Endodermal cell (in vitro differentiated cells): ENCODE data around the gene C1R. TPM values are rescaled to one million over a fixed set of nuclear protein-coding genes. Genes with fewer than 3 reads are reported as not detected.

ENCODE experiments used
- DNase-seq: peaks from one replicate; pipeline ENCODE4 v3.0.0-alpha.2; 2017
- H3K27ac ChIP-seq: 2 replicates; pipeline ENCODE4 v1.5.1; 2013; ENCODE audit warnings: mild to moderate bottlenecking, low read depth, low read length, moderate library complexity
- H3K27me3 ChIP-seq: 2 replicates; pipeline ENCODE4 v1.6.1; 2013; ENCODE audit warnings: mild to moderate bottlenecking, low read length, moderate library complexity; ENCODE audit not compliant: insufficient read depth, control insufficient read depth, poor library complexity, severe bottlenecking
- H3K36me3 ChIP-seq: 2 replicates; pipeline ENCODE4 v1.7.0; 2013; ENCODE audit warnings: mild to moderate bottlenecking, low read length, moderate library complexity; ENCODE audit not compliant: control insufficient read depth, insufficient read depth
- H3K4me1 ChIP-seq: one replicate; pipeline ENCODE4 v1.7.0; 2013; ENCODE audit warnings: low read length; ENCODE audit not compliant: control insufficient read depth, insufficient read depth
- H3K4me3 ChIP-seq: 2 replicates; pipeline ENCODE4 v1.5.1; 2013; ENCODE audit warnings: mild to moderate bottlenecking, low read length, moderate library complexity
- H3K9ac ChIP-seq: 2 replicates; pipeline ENCODE4 v1.6.1; 2013; ENCODE audit warnings: mild to moderate bottlenecking, low read length, moderate library complexity; ENCODE audit not compliant: poor library complexity, severe bottlenecking; ENCODE audit errors: extremely low read depth
- H3K9me3 ChIP-seq: 2 replicates; pipeline ENCODE4 v1.6.1; 2013; ENCODE audit warnings: mild to moderate bottlenecking, low read length, moderate library complexity; ENCODE audit not compliant: control insufficient read depth
- H3K27ac Mint-ChIP-seq: 2 replicates; pipeline ENCODE4 v1.8.0; 2020; ENCODE audit warnings: mixed read lengths
- H3K27me3 Mint-ChIP-seq: 2 replicates; pipeline ENCODE4 v1.8.0; 2021; ENCODE audit warnings: mild to moderate bottlenecking, mixed read lengths; ENCODE audit not compliant: insufficient read depth
- H3K36me3 Mint-ChIP-seq: 2 replicates; pipeline ENCODE4 v1.8.0; 2020; ENCODE audit warnings: low read depth, mixed read lengths
- H3K4me1 Mint-ChIP-seq: 2 replicates; pipeline ENCODE4 v1.8.0; 2020; ENCODE audit warnings: mixed read lengths
- H3K4me3 Mint-ChIP-seq: 2 replicates; pipeline ENCODE4 v1.8.0; 2020; ENCODE audit warnings: mild to moderate bottlenecking, moderate library complexity, mixed read lengths
- H3K9me3 Mint-ChIP-seq: 2 replicates; pipeline ENCODE4 v1.8.0; 2020; ENCODE audit warnings: mild to moderate bottlenecking, mixed read lengths
- WGBS, 2 experiments: methylation state at CpG; one replicate each; pipeline versions ENCODE4 v1.1.5 to v1.1.7; 2013; ENCODE audit warnings: missing lambda C conversion rate in 2 of 2, mixed read lengths in 1 of 2; ENCODE audit not compliant: insufficient coverage in 1 of 2, insufficient read length in 1 of 2; 5-methylcytosine and 5-hydroxymethylcytosine counted together
- total RNA-seq, 2 donors: library from RNA; stranded (reverse); fragmentation: NEBNext Ultra II Directional in 1 of 2; extraction: Animal tissue kit (Norgen Biotek cat#: 25700) in 1 of 2; gene quantifications; 2 replicates in 1 of 2; 3 replicates in 1 of 2; pipeline ENCODE4 v1.2.1, GENCODE V29; 2021
- TF ChIP-seq, protein P1 (sequence below): fragments of 200-600 bp; sonication (generic); conservative IDR thresholded peaks from 2 replicates; pipeline ENCODE4 v1.5.0; 2021; ENCODE audit warnings: antibody characterized with exemption, mild to moderate bottlenecking

C1R gene
- total RNA-seq, 2 donors from 2014 or later = 3.9 TPM

DNA sequence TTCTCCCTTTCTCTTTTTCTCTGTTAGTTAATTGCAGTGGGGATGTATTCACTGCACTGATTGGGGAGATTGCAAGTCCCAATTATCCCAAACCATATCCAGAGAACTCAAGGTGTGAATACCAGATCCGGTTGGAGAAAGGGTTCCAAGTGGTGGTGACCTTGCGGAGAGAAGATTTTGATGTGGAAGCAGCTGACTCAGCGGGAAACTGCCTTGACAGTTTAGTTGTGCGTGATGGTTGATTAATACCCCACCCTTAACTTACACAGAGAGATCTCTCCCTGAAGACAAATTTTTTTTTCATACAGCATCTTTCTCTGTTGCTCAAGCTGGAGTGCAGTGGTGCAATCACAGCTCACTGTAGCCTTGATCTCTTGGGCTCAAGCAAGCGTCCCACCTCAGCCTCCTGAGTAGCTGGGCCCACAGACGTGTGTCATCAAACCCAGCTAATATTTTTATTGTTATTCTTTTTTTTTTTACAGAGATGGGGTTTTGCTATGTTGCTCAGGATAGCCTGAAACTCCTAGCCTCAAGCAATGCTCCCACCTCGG, 27.1 kb downstream of the C1R start:
- Mint-ChIP-seq H3K9me3 (no peaks in the 10 kb centered on the region), H3K36me3 (no peaks in the 10 kb centered on the region), H3K4me3 (no peak overlapping the region), H3K4me1 (peaks cover 15% of the 10 kb centered on the region), H3K27ac (no peak overlapping the region), H3K27me3 (peaks cover 11% of the 10 kb centered on the region)
- Histone ChIP-seq H3K36me3 (no peaks in the 10 kb centered on the region), H3K9me3 (no peaks in the 10 kb centered on the region), H3K4me3 (no peak overlapping the region), H3K27me3 (no peaks in the 10 kb centered on the region), H3K4me1 (no peaks in the 10 kb centered on the region), H3K9ac (no peak overlapping the region), H3K27ac (no peak overlapping the region)
- WGBS, 2 experiments = 93 to 97% methylated on average over 2 to 7 of the region's 7 CpGs
- DNase-seq = no peak
- TF ChIP-seq, protein P1, sequence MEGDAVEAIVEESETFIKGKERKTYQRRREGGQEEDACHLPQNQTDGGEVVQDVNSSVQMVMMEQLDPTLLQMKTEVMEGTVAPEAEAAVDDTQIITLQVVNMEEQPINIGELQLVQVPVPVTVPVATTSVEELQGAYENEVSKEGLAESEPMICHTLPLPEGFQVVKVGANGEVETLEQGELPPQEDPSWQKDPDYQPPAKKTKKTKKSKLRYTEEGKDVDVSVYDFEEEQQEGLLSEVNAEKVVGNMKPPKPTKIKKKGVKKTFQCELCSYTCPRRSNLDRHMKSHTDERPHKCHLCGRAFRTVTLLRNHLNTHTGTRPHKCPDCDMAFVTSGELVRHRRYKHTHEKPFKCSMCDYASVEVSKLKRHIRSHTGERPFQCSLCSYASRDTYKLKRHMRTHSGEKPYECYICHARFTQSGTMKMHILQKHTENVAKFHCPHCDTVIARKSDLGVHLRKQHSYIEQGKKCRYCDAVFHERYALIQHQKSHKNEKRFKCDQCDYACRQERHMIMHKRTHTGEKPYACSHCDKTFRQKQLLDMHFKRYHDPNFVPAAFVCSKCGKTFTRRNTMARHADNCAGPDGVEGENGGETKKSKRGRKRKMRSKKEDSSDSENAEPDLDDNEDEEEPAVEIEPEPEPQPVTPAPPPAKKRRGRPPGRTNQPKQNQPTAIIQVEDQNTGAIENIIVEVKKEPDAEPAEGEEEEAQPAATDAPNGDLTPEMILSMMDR = no peak

DNA sequence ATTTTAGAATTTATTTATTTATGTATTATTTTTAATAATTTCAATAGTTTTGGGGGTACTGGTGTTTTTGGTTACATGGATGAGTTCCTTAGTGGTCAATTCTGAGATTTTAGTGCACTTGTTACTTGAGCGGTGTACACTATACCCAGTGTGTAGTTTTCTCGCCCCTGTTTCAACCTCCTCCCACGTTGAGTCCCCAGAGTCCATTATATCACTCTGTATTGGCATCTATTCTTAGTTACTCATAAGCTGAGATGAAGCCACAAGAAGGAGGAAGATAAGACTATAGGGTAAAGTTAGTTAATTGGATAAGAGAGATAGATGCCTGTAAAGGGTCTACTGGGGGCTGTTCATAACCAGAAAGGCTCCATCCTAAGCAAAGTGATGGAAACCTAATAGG, 27.7 kb downstream of the C1R start:
- H3K27me3 ChIP-seq = no peaks in the 10 kb centered on the region
- TF ChIP-seq, protein P1 = no peak

DNA sequence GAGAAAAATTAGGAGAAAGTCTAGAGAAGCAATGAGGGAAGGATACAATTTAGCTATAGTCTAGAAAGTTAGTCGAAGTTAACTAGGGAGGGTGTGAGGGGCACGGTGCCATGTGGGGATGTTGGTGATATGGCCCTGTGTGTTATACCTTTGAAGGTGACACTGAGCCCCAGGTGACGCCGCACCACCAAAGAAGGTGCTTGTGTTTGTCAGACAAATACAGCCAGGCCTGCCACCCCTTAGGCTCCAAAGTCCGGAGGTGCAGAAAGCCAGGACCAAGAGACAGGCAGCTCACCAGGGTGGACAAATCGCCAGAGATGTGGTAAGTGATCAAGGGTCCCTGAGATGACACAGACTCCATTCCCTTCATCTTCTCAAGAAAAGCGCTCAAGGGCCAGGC, 30.6 kb downstream of the C1R start:
- Mint-ChIP-seq H3K9me3 (no peaks in the 10 kb centered on the region), H3K4me1 (peaks cover 14% of the 10 kb centered on the region), H3K27ac (no peak overlapping the region), H3K27me3 (peaks cover under 1% of the 10 kb centered on the region), H3K4me3 (no peak overlapping the region), H3K36me3 (no peaks in the 10 kb centered on the region)
- no peaks in the 10 kb centered on the region for H3K9me3 ChIP-seq
- no peak overlapping the region for H3K9ac ChIP-seq
- DNase-seq = no peak
- no peak overlapping the region for H3K27ac ChIP-seq
- no peaks in the 10 kb centered on the region for H3K4me1 ChIP-seq
- no peak overlapping the region for H3K4me3 ChIP-seq
- 96 to 100% methylated on average over 5 to 7 of the region's 7 CpGs for WGBS, 2 experiments
- H3K27me3 ChIP-seq = no peaks in the 10 kb centered on the region
- TF ChIP-seq, protein P1 = no peak
- H3K36me3 ChIP-seq = no peaks in the 10 kb centered on the region

More for the DNA sequence above, 27.7 kb downstream of the C1R start:
- H3K36me3 ChIP-seq = no peaks in the 10 kb centered on the region
- Mint-ChIP-seq H3K36me3 (no peaks in the 10 kb centered on the region), H3K9me3 (no peaks in the 10 kb centered on the region), H3K27ac (no peak overlapping the region), H3K4me1 (peaks cover 16% of the 10 kb centered on the region), H3K27me3 (peaks cover 11% of the 10 kb centered on the region), H3K4me3 (no peak overlapping the region)
- H3K9me3 ChIP-seq = no peaks in the 10 kb centered on the region
- no peak overlapping the region for H3K4me3 ChIP-seq
- WGBS, 2 experiments = 90% methylated on average over 3 of the region's 3 CpGs; no CpG with 5 or more reads in 1 of the 2 experiments
- H3K4me1 ChIP-seq = no peaks in the 10 kb centered on the region
- no peak for DNase-seq
- H3K27ac ChIP-seq = no peak overlapping the region
- H3K9ac ChIP-seq = no peak overlapping the region
